ENCODE measurements around the gene GTPBP10. TPM values are rescaled to one million over a fixed set of nuclear protein-coding genes. Genes with fewer than 3 reads are reported as not detected.

Gene GTPBP10
- total RNA-seq, 1 experiment from 2014 or later = 51.1 TPM

GRCh38 chr7:90320014-90320413 is 26.5 kb upstream of the GTPBP10 start:
- Mint-ChIP-seq H3K4me3 (ENCODE audit: unreplicated experiment) (no peak overlapping the region), H3K4me1 (ENCODE audit: insufficient read depth, unreplicated experiment) (no peaks in the 10 kb centered on the region), H3K9me3 (ENCODE audit: unreplicated experiment) (no peaks in the 10 kb centered on the region), H3K36me3 (ENCODE audit: insufficient read depth, unreplicated experiment) (no peaks in the 10 kb centered on the region), H3K27ac (ENCODE audit: low read depth, unreplicated experiment) (no peak overlapping the region), H3K27me3 (ENCODE audit: insufficient read depth, unreplicated experiment) (peaks cover 78% of the 10 kb centered on the region)
- BruUV-seq (replicated peaks) = no TSS peak
- ChIA-PET POLR2A (no interaction called here), CTCF (no interaction called here)
- no peak for TF ChIP-seq CTCF (IDR thresholded peaks at IDR 0.05; ENCODE audit: unreplicated experiment)
- intact Hi-C loops (cut with micrococcal nuclease) = no loop called here
- DNase-seq (ENCODE audit: unreplicated experiment) = no peak

- no TSS peak for BruUV-seq (replicated peaks)
- intact Hi-C loops (cut with micrococcal nuclease) = no loop called here
- no peak for DNase-seq (ENCODE audit: unreplicated experiment)
- ChIA-PET CTCF (no interaction called here), POLR2A (no interaction called here)
- Mint-ChIP-seq H3K27me3 (ENCODE audit: insufficient read depth, unreplicated experiment) (peaks cover 78% of the 10 kb centered on the region), H3K36me3 (ENCODE audit: insufficient read depth, unreplicated experiment) (no peaks in the 10 kb centered on the region), H3K4me1 (ENCODE audit: insufficient read depth, unreplicated experiment) (no peaks in the 10 kb centered on the region), H3K4me3 (ENCODE audit: unreplicated experiment) (no peak overlapping the region), H3K27ac (ENCODE audit: low read depth, unreplicated experiment) (no peak overlapping the region), H3K9me3 (ENCODE audit: unreplicated experiment) (no peaks in the 10 kb centered on the region)
- no peak for TF ChIP-seq CTCF (IDR thresholded peaks at IDR 0.05; ENCODE audit: unreplicated experiment)
Measured at GRCh38 chr7:90320418-90320800, 26.1 kb upstream of the GTPBP10 start.

- no peaks in the 10 kb centered on the region for H3K4me1 Mint-ChIP-seq (ENCODE audit: insufficient read depth, unreplicated experiment)
- POLR2A ChIA-PET = no interaction called here
- H3K9me3 Mint-ChIP-seq (ENCODE audit: unreplicated experiment) = no peaks in the 10 kb centered on the region
- H3K27me3 Mint-ChIP-seq (ENCODE audit: insufficient read depth, unreplicated experiment) = peaks cover 78% of the 10 kb centered on the region
- H3K4me3 Mint-ChIP-seq (ENCODE audit: unreplicated experiment) = no peak within 1 kb of the TSS
- CTCF ChIA-PET = interaction anchor here (1.1 kb wide), 1 partner anchor 99 kb away, joined by 3 read pairs; no protein-coding TSS in a partner anchor
- no TSS peak for BruUV-seq (replicated peaks)
- no peak for DNase-seq (ENCODE audit: unreplicated experiment)
- no peak for TF ChIP-seq CTCF (IDR thresholded peaks at IDR 0.05; ENCODE audit: unreplicated experiment)
- H3K36me3 Mint-ChIP-seq (ENCODE audit: insufficient read depth, unreplicated experiment) = no peaks in the 10 kb centered on the region
- intact Hi-C loops (cut with micrococcal nuclease) = no loop called here
- no peak within 1 kb of the TSS for H3K27ac Mint-ChIP-seq (ENCODE audit: low read depth, unreplicated experiment)
Measured at GRCh38 chr7:90320801-90321494, 25.6 kb upstream of the GTPBP10 start, which contains the start of gene FAM237B. FAM237B (minus strand) TSS chr7:90321304; CDS start chr7:90319748, 1,556 bp downstream.

GRCh38 chr7:90322837-90323236 is 23.7 kb upstream of the GTPBP10 start:
- Mint-ChIP-seq H3K4me1 (ENCODE audit: insufficient read depth, unreplicated experiment) (no peaks in the 10 kb centered on the region), H3K27ac (ENCODE audit: low read depth, unreplicated experiment) (no peak overlapping the region), H3K36me3 (ENCODE audit: insufficient read depth, unreplicated experiment) (no peaks in the 10 kb centered on the region), H3K27me3 (ENCODE audit: insufficient read depth, unreplicated experiment) (peaks cover 62% of the 10 kb centered on the region), H3K9me3 (ENCODE audit: unreplicated experiment) (no peaks in the 10 kb centered on the region), H3K4me3 (ENCODE audit: unreplicated experiment) (no peak overlapping the region)
- no peak for DNase-seq (ENCODE audit: unreplicated experiment)
- ChIA-PET CTCF (no interaction called here), POLR2A (no interaction called here)
- BruUV-seq (replicated peaks) = no TSS peak
- intact Hi-C loops (cut with micrococcal nuclease) = no loop called here
- TF ChIP-seq CTCF (IDR thresholded peaks at IDR 0.05; ENCODE audit: unreplicated experiment) = no peak
